ENCODE results near the gene TMEM52B. TPM values are rescaled to one million over a fixed set of nuclear protein-coding genes. Genes with fewer than 3 reads are reported as not detected.

Gene TMEM52B
- total RNA-seq, 1 donor from 2014 or later: 0.68 TPM

DNA sequence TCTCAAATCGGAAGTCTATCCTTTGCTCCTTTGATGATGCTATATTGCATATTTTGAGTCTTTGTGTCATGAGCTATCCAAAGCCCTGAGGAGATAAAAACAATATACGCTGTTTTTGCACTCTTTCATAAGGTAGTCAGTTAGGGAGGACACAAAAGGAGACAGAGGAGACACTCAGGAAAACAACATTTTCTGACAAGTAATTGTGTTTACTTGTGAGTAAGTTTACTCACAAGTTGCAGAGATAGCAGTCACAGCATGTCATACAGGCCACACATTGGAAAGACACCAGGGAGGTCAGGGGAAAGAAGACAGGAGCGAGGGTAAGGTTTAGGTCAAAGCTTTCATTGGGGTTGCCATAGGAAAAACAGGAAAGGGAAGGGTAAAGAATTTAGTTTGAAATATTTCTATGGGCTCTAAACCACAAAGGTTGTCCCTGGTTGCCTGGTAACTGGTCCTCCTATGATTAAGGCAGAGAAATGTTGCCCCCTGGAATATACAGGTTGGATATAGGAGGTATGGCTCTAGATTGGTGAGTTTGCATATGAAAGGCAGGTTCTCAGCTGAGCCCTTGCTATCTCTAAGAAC is 26.5 kb downstream of the TMEM52B start:
- TF ChIP-seq, protein P1, sequence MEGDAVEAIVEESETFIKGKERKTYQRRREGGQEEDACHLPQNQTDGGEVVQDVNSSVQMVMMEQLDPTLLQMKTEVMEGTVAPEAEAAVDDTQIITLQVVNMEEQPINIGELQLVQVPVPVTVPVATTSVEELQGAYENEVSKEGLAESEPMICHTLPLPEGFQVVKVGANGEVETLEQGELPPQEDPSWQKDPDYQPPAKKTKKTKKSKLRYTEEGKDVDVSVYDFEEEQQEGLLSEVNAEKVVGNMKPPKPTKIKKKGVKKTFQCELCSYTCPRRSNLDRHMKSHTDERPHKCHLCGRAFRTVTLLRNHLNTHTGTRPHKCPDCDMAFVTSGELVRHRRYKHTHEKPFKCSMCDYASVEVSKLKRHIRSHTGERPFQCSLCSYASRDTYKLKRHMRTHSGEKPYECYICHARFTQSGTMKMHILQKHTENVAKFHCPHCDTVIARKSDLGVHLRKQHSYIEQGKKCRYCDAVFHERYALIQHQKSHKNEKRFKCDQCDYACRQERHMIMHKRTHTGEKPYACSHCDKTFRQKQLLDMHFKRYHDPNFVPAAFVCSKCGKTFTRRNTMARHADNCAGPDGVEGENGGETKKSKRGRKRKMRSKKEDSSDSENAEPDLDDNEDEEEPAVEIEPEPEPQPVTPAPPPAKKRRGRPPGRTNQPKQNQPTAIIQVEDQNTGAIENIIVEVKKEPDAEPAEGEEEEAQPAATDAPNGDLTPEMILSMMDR (conservative IDR thresholded peaks at IDR 0.05): no peak
- DNase-seq (ENCODE audit: extremely low spot score, unreplicated experiment): no peak
- Mint-ChIP-seq H3K27ac (peak overlapping the region; percentile 99), H3K4me1 (ENCODE audit: unreplicated experiment) (no peaks in the 10 kb centered on the region), H3K9me3 (no peaks in the 10 kb centered on the region), H3K4me3 (peak overlapping the region; percentile 58), H3K36me3 (no peaks in the 10 kb centered on the region), H3K27me3 (no peaks in the 10 kb centered on the region)

DNA sequence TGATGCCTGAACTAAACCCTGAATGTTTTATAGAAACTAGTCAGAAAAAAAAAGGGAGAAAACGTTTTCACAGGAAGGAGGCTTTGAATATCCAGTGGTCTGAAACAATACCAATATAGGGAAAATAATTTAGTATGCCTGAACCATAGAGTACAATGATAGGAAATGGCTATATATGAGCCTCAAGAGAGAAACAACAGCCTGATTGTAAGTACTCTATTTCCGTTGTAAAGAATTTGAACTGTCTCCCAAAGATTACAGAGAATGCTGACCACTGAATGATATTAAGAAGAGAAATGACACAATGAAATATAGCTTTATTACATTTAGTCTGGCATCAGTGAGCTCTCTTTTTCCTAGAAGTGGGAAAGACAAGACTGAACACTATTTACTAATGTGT is 28.3 kb downstream of the TMEM52B start:
- no peak overlapping the region for H3K4me3 Mint-ChIP-seq
- H3K4me1 Mint-ChIP-seq (ENCODE audit: unreplicated experiment): peaks cover 2% of the 10 kb centered on the region
- TF ChIP-seq, protein P1 (conservative IDR thresholded peaks at IDR 0.05): no peak
- DNase-seq (ENCODE audit: extremely low spot score, unreplicated experiment): no peak
- H3K27me3 Mint-ChIP-seq: peaks cover 3% of the 10 kb centered on the region
- H3K36me3 Mint-ChIP-seq: peaks cover 2% of the 10 kb centered on the region
- H3K9me3 Mint-ChIP-seq: no peaks in the 10 kb centered on the region
- H3K27ac Mint-ChIP-seq: peak overlapping the region; percentile 26

DNA sequence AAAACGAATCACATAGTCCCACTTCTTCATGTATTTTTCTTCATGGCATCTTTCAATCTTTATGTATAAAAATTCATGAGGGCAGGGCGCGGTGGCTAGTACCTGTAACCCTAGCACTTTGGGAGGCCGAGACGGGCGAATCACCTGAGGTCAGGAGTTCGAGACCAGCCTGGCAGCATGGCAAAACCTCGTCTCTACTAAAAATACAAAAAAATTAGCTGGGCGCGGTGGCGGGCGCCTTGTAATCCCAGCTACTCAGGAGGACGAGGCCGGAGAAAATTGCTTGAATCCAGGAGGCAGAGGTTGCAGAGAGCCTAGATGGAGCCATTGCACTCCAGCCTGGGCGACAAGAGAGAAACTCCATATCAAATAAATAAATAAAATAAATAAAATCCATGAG is 31.4 kb downstream of the TMEM52B start:
- no peak for DNase-seq (ENCODE audit: extremely low spot score, unreplicated experiment)
- H3K9me3 Mint-ChIP-seq: no peaks in the 10 kb centered on the region
- TF ChIP-seq, protein P1 (conservative IDR thresholded peaks at IDR 0.05): no peak
- peak overlapping the region; percentile 67 for H3K27ac Mint-ChIP-seq
- peaks cover 5% of the 10 kb centered on the region for H3K4me1 Mint-ChIP-seq (ENCODE audit: unreplicated experiment)
- no peak overlapping the region for H3K4me3 Mint-ChIP-seq
- peaks cover 7% of the 10 kb centered on the region for H3K27me3 Mint-ChIP-seq
- H3K36me3 Mint-ChIP-seq: peaks cover 12% of the 10 kb centered on the region

DNA sequence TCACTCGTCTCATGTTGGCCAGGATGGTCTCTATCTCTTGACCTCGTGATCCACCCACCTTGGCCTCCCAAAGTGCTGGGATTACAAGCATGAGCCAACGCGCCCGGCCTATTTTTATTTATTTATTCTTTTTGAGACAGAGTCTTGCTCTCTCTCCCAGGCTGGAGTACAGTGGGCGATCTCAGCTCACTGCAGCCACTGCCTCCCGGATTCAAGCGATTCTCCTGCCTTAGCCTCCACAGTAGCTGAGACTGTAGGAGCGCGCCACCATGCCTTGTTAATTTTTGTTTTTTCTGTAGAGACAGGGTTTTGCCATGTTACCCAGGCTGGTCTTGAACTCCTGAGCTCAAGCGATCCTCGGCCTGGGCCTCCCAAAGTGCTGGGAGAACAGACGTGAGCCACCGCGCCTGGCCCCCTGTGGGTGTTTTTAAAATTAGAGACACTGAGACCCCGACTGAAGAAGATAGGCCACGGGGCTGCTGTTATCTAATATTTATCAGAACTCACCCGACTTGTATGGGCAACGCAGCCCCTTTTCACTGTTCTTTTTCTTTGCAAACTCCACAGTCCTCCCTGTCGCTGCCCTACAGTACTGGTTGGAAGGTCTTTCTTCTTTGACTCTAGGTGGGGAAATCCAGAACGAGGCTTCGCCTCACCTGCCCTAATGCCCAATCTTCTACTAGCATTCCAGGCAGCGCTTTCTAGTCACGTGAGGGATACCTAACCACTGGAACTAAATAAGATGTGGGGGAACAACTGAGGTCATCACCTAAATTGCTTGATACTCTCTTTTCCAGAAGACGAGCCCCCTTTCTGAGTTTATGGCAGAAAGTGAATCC is 32.5 kb downstream of the TMEM52B start:
- TF ChIP-seq, protein P1 (conservative IDR thresholded peaks at IDR 0.05): no peak
- H3K27ac Mint-ChIP-seq: peak overlapping the region; percentile 100
- peak overlapping the region; percentile 53 for H3K4me3 Mint-ChIP-seq
- DNase-seq (ENCODE audit: extremely low spot score, unreplicated experiment): no peak
- H3K4me1 Mint-ChIP-seq (ENCODE audit: unreplicated experiment): peaks cover 5% of the 10 kb centered on the region
- H3K36me3 Mint-ChIP-seq: peaks cover 14% of the 10 kb centered on the region
- H3K9me3 Mint-ChIP-seq: no peaks in the 10 kb centered on the region
- H3K27me3 Mint-ChIP-seq: peaks cover 7% of the 10 kb centered on the region

DNA sequence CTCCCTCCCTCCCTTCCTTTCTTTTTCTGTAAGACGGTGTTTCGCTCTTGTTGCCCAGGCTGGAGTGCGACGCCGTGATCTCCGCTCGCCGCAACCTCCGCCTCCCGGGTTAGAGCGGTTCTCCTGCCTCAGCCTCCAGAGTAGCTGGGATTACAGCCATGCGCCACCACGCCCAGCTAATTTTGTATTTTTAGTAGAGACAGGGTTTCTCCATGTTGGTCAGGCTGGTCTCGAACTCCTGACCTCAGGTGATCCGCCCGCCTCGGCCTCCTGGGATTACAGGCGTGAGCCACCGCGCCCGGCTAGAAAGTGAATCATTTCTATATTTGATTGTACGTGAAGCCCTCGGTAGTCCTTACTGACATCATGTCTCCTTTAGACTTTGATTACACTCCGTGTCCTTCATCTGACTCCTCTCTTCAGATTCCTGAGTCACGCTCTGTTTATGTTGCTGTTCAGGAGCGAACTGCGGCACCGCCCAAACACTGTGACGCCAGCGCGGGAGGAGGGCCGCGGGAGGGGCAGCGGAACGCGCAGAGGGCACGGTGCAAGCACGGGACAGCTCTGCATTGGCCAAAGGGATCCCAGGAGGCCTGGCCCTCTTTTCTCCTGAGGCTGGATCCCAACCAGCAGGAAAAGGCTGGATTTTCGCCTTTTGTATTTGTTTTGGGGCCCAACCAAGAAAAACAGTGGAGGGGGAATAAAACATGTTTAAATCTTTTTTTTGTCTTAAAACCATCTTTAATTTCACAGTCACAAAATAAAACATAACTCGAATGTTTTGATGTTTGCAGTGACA is 33.3 kb downstream of the TMEM52B start:
- TF ChIP-seq, protein P1 (conservative IDR thresholded peaks at IDR 0.05): no peak
- Mint-ChIP-seq H3K4me3 (peak overlapping the region; percentile 97), H3K36me3 (peaks cover 14% of the 10 kb centered on the region), H3K4me1 (ENCODE audit: unreplicated experiment) (peaks cover 5% of the 10 kb centered on the region), H3K27ac (peak overlapping the region; percentile 100), H3K9me3 (no peaks in the 10 kb centered on the region), H3K27me3 (peaks cover 7% of the 10 kb centered on the region)
- peak; percentile 91 for DNase-seq (ENCODE audit: extremely low spot score, unreplicated experiment)

All from type B pancreatic cell (in vitro differentiated cells).